ENCODE measurements around the gene PDZD2.

Gene PDZD2

DNA sequence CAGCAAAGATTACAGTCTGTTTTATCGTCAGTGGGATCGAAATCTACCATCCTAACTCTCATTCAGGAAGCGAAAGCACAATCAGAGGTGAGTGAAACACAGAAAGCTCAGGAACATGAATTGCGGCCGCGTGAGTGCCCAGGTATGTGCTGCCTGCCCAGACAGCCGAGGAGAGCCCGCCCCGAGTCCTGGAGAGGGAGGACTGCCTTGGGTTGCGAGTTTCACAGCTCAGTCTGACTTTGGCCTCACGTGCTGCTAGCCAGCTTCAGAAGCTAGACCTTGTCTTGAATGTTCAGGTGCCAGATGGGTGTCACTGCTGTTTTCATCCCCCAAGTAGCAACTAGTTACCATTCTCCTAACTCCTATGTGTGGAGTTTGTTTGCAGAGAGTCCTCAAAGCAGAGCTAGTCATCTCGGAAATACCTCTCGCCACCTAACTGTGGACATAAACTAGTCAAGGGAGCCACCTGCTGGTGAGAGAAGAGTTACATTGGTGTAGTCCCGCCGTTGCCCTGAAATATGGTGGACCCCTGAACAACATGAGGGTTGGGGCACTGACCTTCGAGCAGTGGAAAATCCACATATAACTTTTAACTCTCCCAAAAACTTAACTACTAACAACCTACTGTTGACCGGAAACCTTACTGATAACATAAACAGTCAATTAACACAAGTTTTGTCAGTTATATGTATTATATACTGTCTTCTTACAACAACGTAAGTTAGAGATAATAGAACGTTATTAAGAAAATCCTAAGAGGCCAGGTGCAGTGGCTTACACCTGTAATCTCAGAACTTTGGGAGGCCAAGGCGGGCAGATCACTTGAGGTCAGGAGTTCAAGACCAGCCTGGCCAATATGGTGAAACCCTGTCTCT is 454.2 kb downstream of the PDZD2 start:
- Mint-ChIP-seq H3K4me1 (ENCODE audit: low read depth) (peaks cover 6% of the 10 kb centered on the region), H3K27me3 (no peaks in the 10 kb centered on the region), H3K27ac (peak overlapping the region; percentile 45), H3K9me3 (no peaks in the 10 kb centered on the region), H3K4me3 (no peak overlapping the region), H3K36me3 (ENCODE audit: low read depth) (peaks cover 8% of the 10 kb centered on the region)
- peak; percentile 55 for DNase-seq

DNA sequence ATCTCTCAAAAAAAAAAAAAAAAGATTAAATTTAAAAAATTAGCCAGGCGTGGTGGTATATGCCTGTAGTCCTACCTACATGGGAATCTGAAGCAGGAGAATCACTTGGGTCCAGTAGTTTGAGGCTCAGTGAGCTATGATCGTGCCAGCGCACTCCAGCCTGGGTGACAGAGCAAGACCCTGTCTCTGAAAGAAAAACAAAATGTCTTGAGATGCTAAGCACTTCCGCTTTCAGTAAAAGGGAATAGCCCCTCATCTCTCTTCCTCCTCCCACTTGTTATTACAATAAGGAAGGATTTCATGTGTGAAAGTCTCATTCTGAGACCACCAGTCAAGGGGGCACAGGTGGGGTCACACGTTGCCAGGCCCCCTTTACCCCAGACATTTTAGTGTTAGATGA is 455.8 kb downstream of the PDZD2 start:
- no peak for DNase-seq
- Mint-ChIP-seq H3K4me3 (no peak overlapping the region), H3K9me3 (no peaks in the 10 kb centered on the region), H3K4me1 (ENCODE audit: low read depth) (peaks cover 6% of the 10 kb centered on the region), H3K36me3 (ENCODE audit: low read depth) (peaks cover 18% of the 10 kb centered on the region), H3K27ac (no peak overlapping the region), H3K27me3 (no peaks in the 10 kb centered on the region)

DNA sequence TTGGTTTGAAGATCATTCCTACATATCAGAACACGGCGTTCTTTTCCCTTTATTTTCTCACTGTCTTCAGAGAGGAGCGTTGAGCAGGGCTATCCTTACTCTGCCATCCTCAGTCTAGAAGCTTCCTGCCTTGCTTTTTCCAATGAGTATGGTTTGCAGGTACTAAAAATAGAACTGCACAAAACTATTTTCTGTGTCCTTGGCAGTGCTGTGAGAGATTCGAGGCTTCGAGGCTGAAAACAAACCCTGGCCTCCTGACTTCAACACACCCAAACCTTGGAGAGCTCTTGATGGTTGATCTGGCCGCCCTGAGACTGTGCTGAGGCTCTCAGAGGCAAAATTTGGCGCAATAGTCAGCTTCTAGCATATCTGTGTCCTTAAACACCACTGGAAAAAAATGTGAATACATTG is 456.3 kb downstream of the PDZD2 start:
- no peak for DNase-seq
- Mint-ChIP-seq H3K27ac (peak overlapping the region; percentile 24), H3K27me3 (no peaks in the 10 kb centered on the region), H3K9me3 (no peaks in the 10 kb centered on the region), H3K4me3 (no peak overlapping the region), H3K36me3 (ENCODE audit: low read depth) (peaks cover 24% of the 10 kb centered on the region), H3K4me1 (ENCODE audit: low read depth) (peaks cover 6% of the 10 kb centered on the region)

DNA sequence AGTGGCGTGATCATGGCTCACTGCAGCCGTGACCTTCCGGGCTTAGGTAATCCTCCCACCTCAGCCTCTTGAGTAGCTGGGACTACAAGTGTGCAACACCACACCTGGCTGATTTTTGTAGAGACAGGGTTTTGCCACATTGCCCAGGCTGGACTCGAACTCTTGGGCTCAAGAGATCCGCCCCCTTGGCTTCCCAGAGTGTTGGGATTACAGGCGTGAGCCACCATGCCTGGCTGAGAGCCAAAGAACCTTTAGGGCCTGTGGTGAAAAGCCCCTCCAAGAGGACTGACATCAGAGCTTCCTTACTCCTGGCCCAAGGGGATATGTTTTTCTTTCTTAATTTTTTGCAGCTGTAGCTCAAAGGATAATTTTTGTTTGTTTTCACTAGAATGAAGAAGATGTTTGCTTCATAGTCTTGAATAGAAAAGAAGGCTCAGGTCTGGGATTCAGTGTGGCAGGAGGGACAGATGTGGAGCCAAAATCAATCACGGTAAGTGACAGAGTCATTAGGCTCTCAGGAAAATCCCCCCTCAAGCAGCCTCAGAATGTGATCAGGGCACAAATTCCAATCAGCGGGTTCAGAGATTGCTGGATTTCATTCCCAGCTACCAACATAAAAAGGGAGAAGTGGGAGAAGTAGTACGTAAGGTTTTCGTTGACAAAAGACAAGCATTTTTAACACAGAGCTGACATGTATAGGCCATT is 458.1 kb downstream of the PDZD2 start:
- Mint-ChIP-seq H3K36me3 (ENCODE audit: low read depth) (peaks cover 38% of the 10 kb centered on the region), H3K9me3 (no peaks in the 10 kb centered on the region), H3K4me1 (ENCODE audit: low read depth) (peaks cover 6% of the 10 kb centered on the region), H3K27me3 (no peaks in the 10 kb centered on the region), H3K27ac (no peak overlapping the region), H3K4me3 (no peak overlapping the region)
- DNase-seq: no peak

DNA sequence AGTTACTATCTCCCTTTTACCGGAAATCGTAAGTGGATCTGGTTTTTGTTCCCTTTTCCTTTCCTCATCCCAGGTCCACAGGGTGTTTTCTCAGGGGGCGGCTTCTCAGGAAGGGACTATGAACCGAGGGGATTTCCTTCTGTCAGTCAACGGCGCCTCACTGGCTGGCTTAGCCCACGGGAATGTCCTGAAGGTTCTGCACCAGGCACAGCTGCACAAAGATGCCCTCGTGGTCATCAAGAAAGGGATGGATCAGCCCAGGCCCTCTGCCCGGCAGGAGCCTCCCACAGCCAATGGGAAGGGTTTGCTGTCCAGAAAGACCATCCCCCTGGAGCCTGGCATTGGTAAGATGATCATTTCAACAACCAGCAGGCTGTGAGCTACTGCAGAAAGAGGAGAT is 459.4 kb downstream of the PDZD2 start:
- H3K4me1 Mint-ChIP-seq (ENCODE audit: low read depth): peaks cover under 1% of the 10 kb centered on the region
- H3K9me3 Mint-ChIP-seq: no peaks in the 10 kb centered on the region
- no peak for DNase-seq
- H3K27ac Mint-ChIP-seq: no peak overlapping the region
- peaks cover 50% of the 10 kb centered on the region for H3K36me3 Mint-ChIP-seq (ENCODE audit: low read depth)
- H3K4me3 Mint-ChIP-seq: no peak overlapping the region
- H3K27me3 Mint-ChIP-seq: no peaks in the 10 kb centered on the region

DNA sequence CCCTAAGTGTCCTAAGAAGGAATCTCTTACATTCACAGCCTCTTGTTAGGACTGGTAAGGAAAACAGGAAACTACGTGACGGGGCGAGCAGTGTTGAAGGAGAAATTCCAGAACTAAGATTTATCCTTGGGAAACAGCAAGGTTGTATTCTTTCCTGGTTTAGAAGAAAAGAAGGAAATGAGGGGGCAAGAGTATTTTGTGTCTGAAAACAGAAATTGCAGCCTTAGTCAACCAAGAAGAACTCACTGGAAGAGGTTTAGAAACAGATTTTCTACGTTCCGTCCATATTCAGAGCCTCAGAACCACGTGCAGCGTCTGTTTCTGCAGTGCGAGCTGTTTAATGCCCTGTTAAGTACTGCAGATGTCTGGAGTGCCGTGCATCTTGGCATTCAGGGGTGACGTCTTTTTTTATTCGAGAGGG is 460.0 kb downstream of the PDZD2 start:
- no peak overlapping the region for H3K27ac Mint-ChIP-seq
- H3K36me3 Mint-ChIP-seq (ENCODE audit: low read depth): peaks cover 56% of the 10 kb centered on the region
- no peaks in the 10 kb centered on the region for H3K4me1 Mint-ChIP-seq (ENCODE audit: low read depth)
- H3K9me3 Mint-ChIP-seq: no peaks in the 10 kb centered on the region
- no peaks in the 10 kb centered on the region for H3K27me3 Mint-ChIP-seq
- no peak for DNase-seq
- H3K4me3 Mint-ChIP-seq: no peak overlapping the region

DNA sequence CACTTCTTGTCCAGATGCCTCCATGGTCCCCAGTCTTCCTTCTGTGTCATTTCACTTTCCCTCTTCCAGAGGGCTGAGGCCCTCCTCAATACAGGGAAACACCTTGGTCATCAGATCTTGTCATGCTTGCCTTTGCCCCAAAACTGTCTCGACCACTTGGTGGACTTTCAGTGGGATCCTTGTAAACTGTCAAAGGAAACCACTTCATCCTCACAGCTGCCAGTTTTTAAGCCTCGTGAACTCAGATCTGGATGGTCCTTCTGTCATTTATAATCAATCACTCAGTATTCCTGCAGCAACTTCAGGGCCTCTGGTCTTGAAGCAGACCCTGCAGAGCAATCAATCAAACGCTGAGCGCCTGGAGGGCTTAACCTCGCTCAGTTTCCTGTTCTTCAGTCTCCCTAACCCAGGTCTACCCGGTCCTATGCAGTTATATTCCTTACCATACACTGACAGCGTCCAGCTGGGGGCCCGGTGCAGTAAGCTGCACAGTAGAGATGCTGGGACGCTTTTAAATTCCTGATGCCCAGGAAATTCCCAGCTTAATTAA is 460.6 kb downstream of the PDZD2 start:
- Mint-ChIP-seq H3K27me3 (no peaks in the 10 kb centered on the region), H3K36me3 (ENCODE audit: low read depth) (peaks cover 58% of the 10 kb centered on the region), H3K4me1 (ENCODE audit: low read depth) (no peaks in the 10 kb centered on the region), H3K4me3 (no peak overlapping the region), H3K9me3 (no peaks in the 10 kb centered on the region), H3K27ac (no peak overlapping the region)
- DNase-seq: no peak

DNA sequence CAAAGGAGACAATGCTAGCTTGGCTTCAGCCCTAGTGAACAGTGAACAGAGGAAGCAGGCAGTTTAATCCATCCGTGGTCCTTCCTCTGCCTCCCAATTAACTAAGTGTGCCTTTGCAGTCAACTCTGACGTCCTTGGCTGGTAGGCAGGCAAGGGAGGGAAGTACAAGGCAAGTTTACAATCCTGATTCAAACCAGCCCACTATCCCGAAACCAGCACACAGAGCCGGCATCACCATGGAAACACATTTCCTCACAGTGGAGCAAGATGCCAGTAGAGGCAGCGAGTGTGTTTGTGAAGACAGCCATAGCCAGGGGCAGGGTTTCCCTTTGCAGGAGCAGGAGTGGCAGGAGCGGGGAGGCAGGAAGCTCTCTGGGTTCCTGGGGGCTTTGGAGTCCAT is 461.3 kb downstream of the PDZD2 start:
- Mint-ChIP-seq H3K4me3 (no peak overlapping the region), H3K27me3 (no peaks in the 10 kb centered on the region), H3K36me3 (ENCODE audit: low read depth) (peaks cover 63% of the 10 kb centered on the region), H3K27ac (no peak overlapping the region), H3K4me1 (ENCODE audit: low read depth) (no peaks in the 10 kb centered on the region), H3K9me3 (no peaks in the 10 kb centered on the region)
- DNase-seq: no peak

DNA sequence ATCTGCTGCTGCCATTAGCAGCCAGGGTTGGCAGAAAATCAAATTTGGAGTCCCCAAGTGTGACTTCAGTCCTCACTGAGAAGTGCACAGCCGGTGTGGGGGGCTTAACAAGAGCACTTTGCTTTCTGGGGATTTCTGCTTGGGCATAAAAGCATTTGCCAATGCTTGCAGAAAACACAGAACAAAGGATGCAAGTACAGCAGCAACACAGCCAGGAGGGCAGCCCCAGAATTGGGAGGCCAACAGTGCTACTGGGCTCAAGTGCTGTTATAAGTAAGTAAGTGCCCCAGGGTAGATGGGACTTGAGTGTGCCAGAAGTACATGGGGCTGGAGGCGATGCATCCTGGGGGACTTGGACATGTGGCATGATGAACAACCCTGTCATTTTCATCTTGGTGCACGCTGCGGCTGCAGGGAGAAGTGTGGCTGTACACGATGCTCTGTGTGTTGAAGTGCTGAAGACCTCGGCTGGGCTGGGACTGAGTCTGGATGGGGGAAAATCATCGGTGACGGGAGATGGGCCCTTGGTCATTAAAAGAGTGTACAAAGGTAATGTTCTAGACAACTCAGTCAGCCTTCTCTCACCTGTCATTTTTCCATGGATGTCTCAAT is 461.9 kb downstream of the PDZD2 start:
- Mint-ChIP-seq H3K4me3 (no peak overlapping the region), H3K27me3 (no peaks in the 10 kb centered on the region), H3K27ac (no peak overlapping the region), H3K36me3 (ENCODE audit: low read depth) (peaks cover 68% of the 10 kb centered on the region), H3K4me1 (ENCODE audit: low read depth) (no peaks in the 10 kb centered on the region), H3K9me3 (no peaks in the 10 kb centered on the region)
- DNase-seq: no peak

DNA sequence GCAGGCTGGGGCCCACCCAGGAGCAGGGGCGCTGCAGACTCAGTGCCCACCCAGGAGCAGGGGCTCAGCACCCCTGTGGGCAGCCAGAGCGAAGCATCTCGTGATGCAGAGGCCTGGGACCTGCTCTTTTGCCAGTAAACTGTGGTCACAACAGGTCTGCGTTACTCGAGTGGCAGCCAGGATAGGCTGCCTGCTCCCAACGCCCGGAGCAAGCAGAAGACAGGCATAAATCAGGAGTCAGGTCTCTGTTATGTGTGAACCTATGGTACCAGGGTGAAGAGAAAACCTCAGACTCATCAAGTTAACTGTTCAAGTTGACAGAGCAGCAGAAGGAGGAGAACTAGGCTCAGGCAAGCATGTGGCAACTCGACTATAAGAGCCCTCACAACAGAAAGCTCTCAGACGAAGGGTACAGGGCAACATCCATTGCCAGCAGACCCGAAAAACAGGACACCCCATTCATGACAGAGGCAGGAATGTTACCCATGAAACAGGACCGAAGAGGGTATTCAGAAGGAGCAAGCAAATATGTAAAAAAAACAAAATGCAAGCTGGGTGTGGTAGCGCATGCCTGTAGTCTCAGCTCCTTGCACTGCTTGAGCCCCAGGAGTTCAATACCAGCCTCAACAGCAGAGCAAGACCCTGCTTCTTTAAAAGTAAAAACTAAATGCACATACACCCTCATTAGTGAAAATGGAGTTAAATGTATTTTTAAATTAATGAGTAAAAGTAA is 463.5 kb downstream of the PDZD2 start:
- H3K27me3 Mint-ChIP-seq: no peaks in the 10 kb centered on the region
- peaks cover 78% of the 10 kb centered on the region for H3K36me3 Mint-ChIP-seq (ENCODE audit: low read depth)
- H3K27ac Mint-ChIP-seq: peak overlapping the region; percentile 75

DNA sequence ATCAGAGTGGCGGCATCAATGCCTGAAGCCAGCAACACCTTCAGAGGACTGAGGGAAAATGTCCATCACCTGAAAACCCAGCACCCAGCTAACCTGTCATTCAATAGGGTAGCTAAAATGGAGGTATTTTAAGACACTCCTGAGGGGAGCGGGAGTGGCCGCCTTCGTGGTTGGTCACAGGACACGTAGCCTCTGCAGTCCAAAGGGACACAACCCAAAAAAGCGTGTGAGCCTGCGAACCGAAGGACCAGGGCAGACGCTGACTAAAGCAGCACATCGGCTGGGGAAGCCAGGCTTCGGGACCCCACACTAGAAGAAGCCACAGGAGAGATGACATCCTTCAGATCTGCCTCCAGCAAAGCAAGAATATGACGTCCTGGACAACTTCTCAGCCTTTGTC is 464.6 kb downstream of the PDZD2 start:
- no peak overlapping the region for H3K4me3 Mint-ChIP-seq
- DNase-seq: no peak
- no peaks in the 10 kb centered on the region for H3K27me3 Mint-ChIP-seq
- peaks cover 84% of the 10 kb centered on the region for H3K36me3 Mint-ChIP-seq (ENCODE audit: low read depth)
- no peaks in the 10 kb centered on the region for H3K9me3 Mint-ChIP-seq
- peak overlapping the region; percentile 22 for H3K27ac Mint-ChIP-seq
- peaks cover 3% of the 10 kb centered on the region for H3K4me1 Mint-ChIP-seq (ENCODE audit: low read depth)

More for the DNA sequence above, 463.5 kb downstream of the PDZD2 start:
- Mint-ChIP-seq H3K4me3 (no peak overlapping the region), H3K4me1 (ENCODE audit: low read depth) (peaks cover 3% of the 10 kb centered on the region), H3K9me3 (no peaks in the 10 kb centered on the region)
- DNase-seq: no peak

DNA sequence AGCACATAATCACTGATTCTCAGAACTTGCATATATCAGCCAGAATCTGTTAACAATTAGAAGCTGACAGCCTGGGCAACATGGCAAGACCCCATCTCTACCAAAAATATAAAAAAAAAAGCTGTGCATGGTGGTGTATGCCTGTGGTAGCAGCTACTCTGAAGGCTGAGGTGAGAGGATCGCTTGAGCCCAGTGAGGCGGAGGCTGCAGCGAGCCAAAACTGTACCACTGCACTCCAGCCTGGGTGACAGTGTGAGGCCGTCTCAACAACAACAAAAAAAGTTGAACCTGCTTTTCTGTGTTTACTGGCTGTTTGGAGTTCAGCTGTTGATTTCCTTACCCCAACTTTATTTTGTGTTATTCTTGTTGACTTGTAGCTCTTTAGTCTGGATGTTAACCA is 468.4 kb downstream of the PDZD2 start:
- Mint-ChIP-seq H3K9me3 (no peaks in the 10 kb centered on the region), H3K4me1 (ENCODE audit: low read depth) (peaks cover 10% of the 10 kb centered on the region), H3K27ac (peak overlapping the region; percentile 53), H3K27me3 (no peaks in the 10 kb centered on the region), H3K36me3 (ENCODE audit: low read depth) (peaks cover 84% of the 10 kb centered on the region), H3K4me3 (no peak overlapping the region)
- DNase-seq: no peak

DNA sequence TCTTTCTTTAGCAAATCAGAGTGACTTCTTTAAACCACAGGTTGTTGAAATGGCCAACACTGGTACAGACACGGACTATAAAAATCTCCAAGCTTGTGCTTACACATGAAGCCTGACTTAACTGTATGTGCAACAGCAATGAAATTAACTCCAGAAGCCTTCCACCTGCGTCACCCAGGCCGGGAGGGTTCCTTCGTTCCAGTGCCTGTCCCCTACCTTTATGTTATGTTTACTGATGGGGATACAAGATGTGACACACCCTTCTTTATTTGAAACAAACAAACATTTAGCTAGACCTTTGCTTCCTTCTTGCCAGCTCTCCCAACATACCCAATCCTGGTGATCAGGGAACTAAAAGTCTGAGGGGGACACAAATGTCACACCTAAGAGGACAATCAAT is 469.2 kb downstream of the PDZD2 start:
- H3K36me3 Mint-ChIP-seq (ENCODE audit: low read depth): peaks cover 83% of the 10 kb centered on the region
- H3K9me3 Mint-ChIP-seq: no peaks in the 10 kb centered on the region
- no peak overlapping the region for H3K4me3 Mint-ChIP-seq
- DNase-seq: no peak
- H3K27ac Mint-ChIP-seq: peak overlapping the region; percentile 20
- peaks cover 12% of the 10 kb centered on the region for H3K4me1 Mint-ChIP-seq (ENCODE audit: low read depth)
- H3K27me3 Mint-ChIP-seq: no peaks in the 10 kb centered on the region

DNA sequence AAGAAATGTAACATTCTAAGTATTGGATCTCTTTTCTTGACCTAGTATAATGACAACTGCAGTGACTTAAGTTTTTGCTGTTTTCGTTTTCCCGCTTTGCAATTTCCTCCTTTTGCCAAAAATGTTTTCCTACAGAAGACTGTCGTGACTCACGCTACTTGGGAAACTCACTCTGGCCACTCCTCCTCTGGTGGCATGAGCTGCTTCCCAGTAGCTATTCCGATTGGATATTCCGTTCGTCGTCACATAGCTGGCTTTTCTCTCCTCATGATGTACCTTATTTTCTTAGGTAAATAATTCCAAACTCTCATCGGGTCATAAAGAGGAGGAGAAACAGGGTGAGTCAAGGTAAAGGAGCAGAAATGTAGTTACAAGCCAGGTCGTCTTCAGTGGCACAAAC is 470.3 kb downstream of the PDZD2 start:
- H3K4me3 Mint-ChIP-seq: no peak overlapping the region
- no peak overlapping the region for H3K27ac Mint-ChIP-seq
- H3K27me3 Mint-ChIP-seq: no peaks in the 10 kb centered on the region
- peaks cover 12% of the 10 kb centered on the region for H3K4me1 Mint-ChIP-seq (ENCODE audit: low read depth)
- no peaks in the 10 kb centered on the region for H3K9me3 Mint-ChIP-seq
- DNase-seq: no peak
- H3K36me3 Mint-ChIP-seq (ENCODE audit: low read depth): peaks cover 84% of the 10 kb centered on the region
